ENCODE measurements around the gene CDH18. TPM values are rescaled to one million over a fixed set of nuclear protein-coding genes. Genes with fewer than 3 reads are reported as not detected.

CDH18 gene
- total RNA-seq: not detected
- long read RNA-seq: 0 reads

GRCh38 chr5:19987612-19988361, at the start of gene CDH18:
CDH18 (minus strand) TSS chr5:19988200; CDS start chr5:19838986, 149,214 bp downstream.
- ATAC-seq (peak in 1 of 2 donors; percentile 87), DNase-seq (peak; percentile 23)
- intact Hi-C loops (cut with DNase I): no loop called here

- DNase-seq (no peak), ATAC-seq (no peak)
- intact Hi-C loops (cut with DNase I): no loop called here
These were observed 46.7 kb upstream of the CDH18 start for GRCh38 chr5:20034717-20035116.

- no peak for ATAC-seq
- no peak for DNase-seq
- intact Hi-C loops (cut with DNase I): no loop called here
These were observed 45.9 kb upstream of the CDH18 start for GRCh38 chr5:20033881-20034280.

GRCh38 chr5:20032896-20033295, 44.9 kb upstream of the CDH18 start:
- ATAC-seq (no peak), DNase-seq (no peak)
- intact Hi-C loops (cut with DNase I): no loop called here

- intact Hi-C loops (cut with DNase I): no loop called here
- ATAC-seq (no peak), DNase-seq (no peak)
These were observed 42.1 kb upstream of the CDH18 start for GRCh38 chr5:20030125-20030524.

- DNase-seq (no peak), ATAC-seq (no peak)
- intact Hi-C loops (cut with DNase I): no loop called here
These were observed 41.3 kb upstream of the CDH18 start for GRCh38 chr5:20029266-20029665.

- intact Hi-C loops (cut with DNase I): no loop called here
- no peak for ATAC-seq
- no peak for DNase-seq
These were observed 40.5 kb upstream of the CDH18 start for GRCh38 chr5:20028506-20028905.

- intact Hi-C loops (cut with DNase I): no loop called here
- DNase-seq: no peak
These were observed 35.7 kb upstream of the CDH18 start for GRCh38 chr5:20023686-20024180.

GRCh38 chr5:20020247-20020646, 32.2 kb upstream of the CDH18 start:
- no peak for ATAC-seq
- DNase-seq: no peak

More at GRCh38 chr5:20023686-20024180, 35.7 kb upstream of the CDH18 start:
- ATAC-seq: no peak

GRCh38 chr5:20017021-20017420, 29.0 kb upstream of the CDH18 start:
- no peak for ATAC-seq
- intact Hi-C loops (cut with DNase I): no loop called here
- no peak for DNase-seq

More at GRCh38 chr5:20020247-20020646, 32.2 kb upstream of the CDH18 start:
- intact Hi-C loops (cut with DNase I): no loop called here

- no peak for ATAC-seq
- intact Hi-C loops (cut with DNase I): no loop called here
- no peak for DNase-seq
These were observed 12.4 kb upstream of the CDH18 start for GRCh38 chr5:20000416-20000815.

GRCh38 chr5:19988457-19988856, 457 bp upstream of the CDH18 start:
- intact Hi-C loops (cut with DNase I): no loop called here
- DNase-seq (no peak), ATAC-seq (no peak)

- no peak for ATAC-seq
- no peak for DNase-seq
- intact Hi-C loops (cut with DNase I): no loop called here
These were observed 1.2 kb downstream of the CDH18 start for GRCh38 chr5:19986806-19987205.

- DNase-seq (no peak), ATAC-seq (no peak)
- intact Hi-C loops (cut with DNase I): no loop called here
These were observed 1.9 kb downstream of the CDH18 start for GRCh38 chr5:19986031-19986619.

GRCh38 chr5:19978476-19978875, 9.5 kb downstream of the CDH18 start:
- ATAC-seq (no peak), DNase-seq (no peak)
- intact Hi-C loops (cut with DNase I): no loop called here

- intact Hi-C loops (cut with DNase I): no loop called here
- ATAC-seq (no peak), DNase-seq (no peak)
These were observed 10.9 kb downstream of the CDH18 start for GRCh38 chr5:19977099-19977498.

GRCh38 chr5:19975795-19976194, 12.2 kb downstream of the CDH18 start:
- DNase-seq (no peak), ATAC-seq (no peak)
- intact Hi-C loops (cut with DNase I): no loop called here

GRCh38 chr5:19960451-19960850, 27.5 kb downstream of the CDH18 start:
- DNase-seq (no peak), ATAC-seq (no peak)
- intact Hi-C loops (cut with DNase I): no loop called here

- no peak for ATAC-seq
- no peak for DNase-seq
- intact Hi-C loops (cut with DNase I): no loop called here
These were observed 28.1 kb downstream of the CDH18 start for GRCh38 chr5:19959830-19960384.

- DNase-seq (no peak), ATAC-seq (no peak)
- intact Hi-C loops (cut with DNase I): no loop called here
These were observed 37.1 kb downstream of the CDH18 start for GRCh38 chr5:19950897-19951296.

- intact Hi-C loops (cut with DNase I): no loop called here
- DNase-seq (no peak), ATAC-seq (no peak)
These were observed 47.8 kb downstream of the CDH18 start for GRCh38 chr5:19940192-19940591.

All from left cardiac atrium (tissue), 4 donors.